Natural killer cell (primary cell): ENCODE results near the gene OPRL1. TPM values are rescaled to one million over a fixed set of nuclear protein-coding genes. Genes with fewer than 3 reads are reported as not detected.

Experiments
- ATAC-seq, 3 donors: fragments of 150-1000 bp in 2 of 3; fragments of 200-7000 bp in 1 of 3; cut with Tn5 transposase; 1 replicate in 1 of 3; 2 replicates in 2 of 3; pipeline ENCODE4 v1.10.0; 2021; ENCODE audit warnings: mild to moderate bottlenecking in 2 of 3, moderate library complexity in 2 of 3
- DNase-seq, 2 donors: peaks; one replicate each; pipeline versions ENCODE4 v3.0.0 to v3.0.0-alpha.2; 2013 to 2021; ENCODE audit warnings: mixed read lengths in 1 of 2
- H3K27ac ChIP-seq: one replicate; pipeline ENCODE4 v1.5.1; 2013; ENCODE audit warnings: mild to moderate bottlenecking, low read length
- H3K27me3 ChIP-seq: one replicate; pipeline ENCODE4 v1.6.1; 2013; ENCODE audit warnings: low read length; ENCODE audit not compliant: control insufficient read depth, insufficient read depth
- H3K36me3 ChIP-seq: one replicate; pipeline ENCODE4 v1.6.1; 2013; ENCODE audit warnings: low read length; ENCODE audit not compliant: control insufficient read depth, insufficient read depth
- H3K4me1 ChIP-seq: one replicate; pipeline ENCODE4 v1.6.1; 2013; ENCODE audit warnings: low read length; ENCODE audit not compliant: control insufficient read depth, insufficient read depth
- H3K4me3 ChIP-seq: one replicate; pipeline ENCODE4 v1.5.1; 2013; ENCODE audit warnings: low read length
- H3K9me3 ChIP-seq: one replicate; pipeline ENCODE4 v1.6.1; 2013; ENCODE audit warnings: low read length; ENCODE audit not compliant: control insufficient read depth, insufficient read depth
- H3K27ac Mint-ChIP-seq, 2 donors: one replicate each; pipeline ENCODE4 v1.8.0; 2022; ENCODE audit warnings: mild to moderate bottlenecking in 2 of 2, mixed read lengths in 2 of 2, moderate library complexity in 1 of 2
- H3K27me3 Mint-ChIP-seq, 2 donors: one replicate each; pipeline ENCODE4 v1.8.0; 2022; ENCODE audit warnings: low read depth in 2 of 2, mixed read lengths in 2 of 2
- H3K36me3 Mint-ChIP-seq: one replicate; pipeline ENCODE4 v1.8.0; 2022; ENCODE audit warnings: mixed read lengths
- H3K4me1 Mint-ChIP-seq, 2 donors: one replicate each; pipeline ENCODE4 v1.8.0; 2022; ENCODE audit warnings: mixed read lengths in 2 of 2
- H3K4me3 Mint-ChIP-seq: one replicate; pipeline ENCODE4 v1.8.0; 2022; ENCODE audit warnings: mild to moderate bottlenecking, moderate library complexity, mixed read lengths
- H3K9me3 Mint-ChIP-seq, 2 donors: one replicate each; pipeline ENCODE4 v1.8.0; 2022; ENCODE audit warnings: mixed read lengths in 2 of 2
- CTCF ChIP-seq: fragments of 200-600 bp; IDR thresholded peaks from one replicate; pipeline ENCODE4 v1.8.0; 2022; ENCODE audit warnings: antibody characterized with exemption
- WGBS: methylation state at CpG from one replicate; pipeline ENCODE4 v1.1.7; 2013; ENCODE audit warnings: missing lambda C conversion rate; ENCODE audit not compliant: insufficient coverage; 5-methylcytosine and 5-hydroxymethylcytosine counted together
- intact Hi-C: fragments of 100-400 bp; cut with micrococcal nuclease; formaldehyde crosslinking; loops from one replicate; pipeline ENCODE4 v1.14.2; 2022
- total RNA-seq, 4 donors: library from RNA; stranded (reverse); fragments of 120-200 nt in 1 of 4; gene quantifications; one replicate each; pipeline versions ENCODE4 v1.2.3 to v1.2.4, GENCODE V29; 2013 to 2022

Gene OPRL1
- total RNA-seq, 3 donors from 2014 or later (not counting 1 experiment from before 2014, with no cell fraction given) = 1.2 to 2.2 (median 1.4) TPM

GRCh38 chr20:64063389-64064144 lies 16.3 kb upstream of the OPRL1 start:
- Histone ChIP-seq H3K27ac (no peak overlapping the region), H3K9me3 (no peaks in the 10 kb centered on the region), H3K4me1 (peaks cover 62% of the 10 kb centered on the region), H3K36me3 (no peaks in the 10 kb centered on the region), H3K4me3 (peak overlapping the region; percentile 47), H3K27me3 (no peaks in the 10 kb centered on the region)
- intact Hi-C loops = no loop called here
- TF ChIP-seq CTCF = no peak
- 11% methylated on average over 50 of the region's 51 CpGs for WGBS
- H3K27me3 Mint-ChIP-seq = no peaks in the 10 kb centered on the region
- no peak for ATAC-seq
- H3K9me3 Mint-ChIP-seq = no peaks in the 10 kb centered on the region
- peak in 1 of 2 donors; percentile 25 for DNase-seq
- peak overlapping the region; percentile 86 for H3K4me3 Mint-ChIP-seq
- H3K4me1 Mint-ChIP-seq = peaks cover 30 to 56% of the 10 kb centered on the region in 2 donors
- H3K27ac Mint-ChIP-seq = peak overlapping the region in 1 of 2 donors; percentile 87
- no peaks in the 10 kb centered on the region for H3K36me3 Mint-ChIP-seq

DNA sequence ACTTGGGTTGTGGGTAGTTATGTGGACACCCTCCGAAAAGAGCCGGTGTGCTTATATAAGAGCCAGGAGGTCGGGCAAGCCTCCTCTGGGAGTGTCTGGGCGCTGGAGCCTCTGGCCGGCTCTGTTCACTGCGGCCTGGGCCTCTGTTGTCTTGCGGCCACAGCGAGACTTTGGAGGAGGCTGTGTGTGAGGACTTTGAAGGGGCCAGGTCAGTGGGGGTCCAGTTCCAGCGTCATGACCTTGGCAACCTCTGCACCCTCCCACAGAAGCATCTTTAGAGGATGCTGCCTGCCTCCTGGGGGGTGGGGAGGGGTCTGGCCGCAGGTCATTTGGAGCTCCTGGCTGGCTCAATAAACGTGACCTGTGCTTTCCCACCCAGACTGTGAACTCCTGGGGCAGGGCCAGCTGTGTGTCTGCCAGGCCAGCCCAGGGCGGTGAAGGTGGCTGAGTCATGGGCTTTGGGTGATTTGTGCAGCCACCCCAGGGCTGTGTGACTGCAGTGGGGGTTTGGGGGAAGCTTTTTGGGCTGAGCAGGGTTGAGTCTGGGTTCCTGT lies 15.7 kb upstream of the OPRL1 start:
- peaks cover 30 to 62% of the 10 kb centered on the region in 2 donors for H3K4me1 Mint-ChIP-seq

DNA sequence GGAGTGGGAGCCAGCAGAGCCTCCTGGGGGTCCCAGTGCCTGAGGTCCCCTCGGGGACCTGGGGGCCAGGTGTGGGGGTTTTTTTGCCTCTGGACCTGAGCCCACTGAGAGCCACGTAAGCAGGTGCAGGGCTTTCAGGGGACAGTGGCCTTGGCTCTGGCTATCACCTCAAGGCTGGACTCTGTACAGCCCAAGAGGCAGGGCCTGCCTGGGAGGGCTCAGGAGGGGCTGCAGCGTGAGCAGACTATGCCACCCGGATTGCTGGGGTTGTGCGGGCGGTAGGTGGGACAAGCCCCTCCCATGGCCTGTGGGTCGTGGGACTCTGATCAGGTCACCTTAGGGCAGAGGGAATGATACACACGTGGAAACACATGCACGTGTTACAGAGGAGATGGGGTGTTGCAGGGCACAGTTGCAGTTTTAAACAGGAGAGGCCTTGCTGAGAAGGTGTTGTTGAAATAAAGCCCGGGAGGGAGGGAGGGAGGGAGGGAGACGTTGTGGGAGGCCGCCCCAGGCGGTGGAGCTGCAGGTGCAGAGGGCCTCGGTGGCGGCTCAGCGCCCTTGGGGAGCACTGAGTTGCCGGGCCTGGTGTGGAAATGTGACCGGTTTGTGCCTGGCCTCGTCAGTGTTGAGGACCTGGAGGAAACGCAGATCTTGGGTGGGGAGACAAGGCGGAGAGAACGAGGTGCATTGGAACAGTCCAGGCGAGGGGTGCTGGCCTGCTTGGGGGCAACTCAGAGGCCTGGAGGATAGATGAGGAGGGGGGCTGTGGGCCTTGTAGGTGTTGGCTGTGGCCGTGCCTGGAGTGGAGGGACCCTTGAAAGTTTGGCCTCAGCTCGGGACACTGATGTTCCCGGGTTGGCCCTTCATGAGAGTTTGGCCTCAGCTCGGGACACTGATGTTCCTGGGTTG lies 14.6 kb upstream of the OPRL1 start:
- peak overlapping the region; percentile 58 for H3K27ac ChIP-seq
- DNase-seq (peak in 1 of 2 donors; percentile 50), ATAC-seq (no peak)
- Mint-ChIP-seq H3K4me3 (peak overlapping the region; percentile 74), H3K9me3 (no peaks in the 10 kb centered on the region), H3K36me3 (no peaks in the 10 kb centered on the region), H3K27ac (peak overlapping the region; percentile 71 to 87), H3K27me3 (no peaks in the 10 kb centered on the region), H3K4me1 (peaks cover 30 to 62% of the 10 kb centered on the region in 2 donors)
- intact Hi-C loops = no loop called here
- H3K36me3 ChIP-seq = no peaks in the 10 kb centered on the region
- H3K9me3 ChIP-seq = no peaks in the 10 kb centered on the region
- H3K4me3 ChIP-seq = no peak overlapping the region
- peaks cover 79% of the 10 kb centered on the region for H3K4me1 ChIP-seq
- 50% methylated on average over 27 of the region's 27 CpGs for WGBS
- no peak for TF ChIP-seq CTCF
- no peaks in the 10 kb centered on the region for H3K27me3 ChIP-seq

More for the DNA sequence above, 15.7 kb upstream of the OPRL1 start:
- intact Hi-C loops = no loop called here
- H3K27me3 ChIP-seq = no peaks in the 10 kb centered on the region
- ATAC-seq = no peak
- H3K9me3 ChIP-seq = no peaks in the 10 kb centered on the region
- H3K36me3 ChIP-seq = no peaks in the 10 kb centered on the region
- no peak overlapping the region for H3K4me3 ChIP-seq
- WGBS = 74% methylated on average over 12 of the region's 12 CpGs
- Mint-ChIP-seq H3K27ac (peak overlapping the region in 1 of 2 donors; percentile 87), H3K9me3 (no peaks in the 10 kb centered on the region), H3K36me3 (no peaks in the 10 kb centered on the region), H3K27me3 (no peaks in the 10 kb centered on the region), H3K4me3 (peak overlapping the region; percentile 86)
- no peak for DNase-seq
- H3K4me1 ChIP-seq = peaks cover 68% of the 10 kb centered on the region
- no peak for TF ChIP-seq CTCF
- H3K27ac ChIP-seq = no peak overlapping the region
